Raji (cell line): Measurements from ENCODE around the gene TBX15.

Experiments
- POLR2A ChIP-seq: IDR thresholded peaks from 2 replicates; pipeline ENCODE4 v1.6.1; 2011; ENCODE audit warnings: low read depth, low read length, control low read depth; ENCODE audit not compliant: insufficient read depth

TBX15 gene

GRCh38 chr1:118905671-118906070 lies 82.5 kb downstream of the TBX15 start:
- no peak for TF ChIP-seq POLR2A

GRCh38 chr1:118905196-118905595 lies 82.9 kb downstream of the TBX15 start:
- TF ChIP-seq POLR2A = no peak

GRCh38 chr1:118902711-118903191 lies 85.4 kb downstream of the TBX15 start:
- TF ChIP-seq POLR2A = no peak

- no peak for TF ChIP-seq POLR2A
Observed at GRCh38 chr1:118902299-118902698, 85.8 kb downstream of the TBX15 start.

GRCh38 chr1:118900643-118901440 lies 87.3 kb downstream of the TBX15 start:
- no peak for TF ChIP-seq POLR2A

- no peak for TF ChIP-seq POLR2A
Observed at GRCh38 chr1:118899340-118899739, 88.8 kb downstream of the TBX15 start.

- no peak for TF ChIP-seq POLR2A
Observed at GRCh38 chr1:118898712-118899111, 89.4 kb downstream of the TBX15 start.

- no peak for TF ChIP-seq POLR2A
Observed at GRCh38 chr1:118896416-118896815, 91.7 kb downstream of the TBX15 start.

- TF ChIP-seq POLR2A = no peak
Observed at GRCh38 chr1:118894836-118895235, 93.3 kb downstream of the TBX15 start.

GRCh38 chr1:118890851-118891384 lies 97.2 kb downstream of the TBX15 start:
- no peak for TF ChIP-seq POLR2A

- no peak for TF ChIP-seq POLR2A
Observed at GRCh38 chr1:118884946-118885345, 103.2 kb downstream of the TBX15 start.

GRCh38 chr1:118881751-118882150 lies 106.4 kb downstream of the TBX15 start:
- no peak for TF ChIP-seq POLR2A

- no peak for TF ChIP-seq POLR2A
Observed at GRCh38 chr1:118878661-118879060, 109.5 kb downstream of the TBX15 start.

GRCh38 chr1:118877668-118878396 lies 110.3 kb downstream of the TBX15 start:
- no peak for TF ChIP-seq POLR2A

GRCh38 chr1:118871582-118872171 lies 116.5 kb downstream of the TBX15 start:
- TF ChIP-seq POLR2A = no peak
